ENCODE measurements around the gene RCVRN. TPM values are rescaled to one million over a fixed set of nuclear protein-coding genes. Genes with fewer than 3 reads are reported as not detected.
A peak's percentile ranks its signal among the peaks of the same experiment; 100 is the strongest.

RCVRN gene
- total RNA-seq, 1 donor from 2014 or later = not detected

DNA sequence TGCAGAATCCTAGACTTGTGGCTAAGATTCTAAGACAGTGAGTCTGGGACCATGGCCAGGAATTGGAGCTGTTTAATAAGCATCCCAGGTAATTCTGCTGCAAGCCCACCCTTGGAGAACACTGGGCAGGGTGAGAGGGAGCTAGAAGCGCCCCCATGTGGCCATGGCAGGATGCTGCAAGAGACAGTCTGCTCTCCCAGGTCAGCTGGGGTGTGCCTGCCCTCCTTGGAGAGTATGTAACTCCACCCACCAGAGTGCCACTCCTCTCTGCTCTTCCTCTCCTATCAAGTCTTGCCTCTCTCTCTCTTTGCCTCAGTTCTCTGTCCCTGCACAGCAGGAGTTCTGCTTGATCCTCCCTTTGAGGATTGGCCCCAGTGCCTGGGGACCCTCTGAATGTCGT, 14.9 kb downstream of the RCVRN start:
- no peak overlapping the region for H3K27ac ChIP-seq
- H3K27me3 ChIP-seq (ENCODE audit: low read depth) = no peaks in the 10 kb centered on the region
- no peaks in the 10 kb centered on the region for H3K9me3 ChIP-seq
- ATAC-seq = peak; percentile 62 to 88
- intact Hi-C loops (cut with DNase I) = no loop called here
- TF ChIP-seq, protein P1, sequence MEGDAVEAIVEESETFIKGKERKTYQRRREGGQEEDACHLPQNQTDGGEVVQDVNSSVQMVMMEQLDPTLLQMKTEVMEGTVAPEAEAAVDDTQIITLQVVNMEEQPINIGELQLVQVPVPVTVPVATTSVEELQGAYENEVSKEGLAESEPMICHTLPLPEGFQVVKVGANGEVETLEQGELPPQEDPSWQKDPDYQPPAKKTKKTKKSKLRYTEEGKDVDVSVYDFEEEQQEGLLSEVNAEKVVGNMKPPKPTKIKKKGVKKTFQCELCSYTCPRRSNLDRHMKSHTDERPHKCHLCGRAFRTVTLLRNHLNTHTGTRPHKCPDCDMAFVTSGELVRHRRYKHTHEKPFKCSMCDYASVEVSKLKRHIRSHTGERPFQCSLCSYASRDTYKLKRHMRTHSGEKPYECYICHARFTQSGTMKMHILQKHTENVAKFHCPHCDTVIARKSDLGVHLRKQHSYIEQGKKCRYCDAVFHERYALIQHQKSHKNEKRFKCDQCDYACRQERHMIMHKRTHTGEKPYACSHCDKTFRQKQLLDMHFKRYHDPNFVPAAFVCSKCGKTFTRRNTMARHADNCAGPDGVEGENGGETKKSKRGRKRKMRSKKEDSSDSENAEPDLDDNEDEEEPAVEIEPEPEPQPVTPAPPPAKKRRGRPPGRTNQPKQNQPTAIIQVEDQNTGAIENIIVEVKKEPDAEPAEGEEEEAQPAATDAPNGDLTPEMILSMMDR (IDR thresholded peaks at IDR 0.05) = peak; percentile 57
- no peak overlapping the region for H3K4me3 ChIP-seq
- peak; percentile 61 for DNase-seq
- H3K4me1 ChIP-seq = no peaks in the 10 kb centered on the region
- H3K36me3 ChIP-seq = no peaks in the 10 kb centered on the region

DNA sequence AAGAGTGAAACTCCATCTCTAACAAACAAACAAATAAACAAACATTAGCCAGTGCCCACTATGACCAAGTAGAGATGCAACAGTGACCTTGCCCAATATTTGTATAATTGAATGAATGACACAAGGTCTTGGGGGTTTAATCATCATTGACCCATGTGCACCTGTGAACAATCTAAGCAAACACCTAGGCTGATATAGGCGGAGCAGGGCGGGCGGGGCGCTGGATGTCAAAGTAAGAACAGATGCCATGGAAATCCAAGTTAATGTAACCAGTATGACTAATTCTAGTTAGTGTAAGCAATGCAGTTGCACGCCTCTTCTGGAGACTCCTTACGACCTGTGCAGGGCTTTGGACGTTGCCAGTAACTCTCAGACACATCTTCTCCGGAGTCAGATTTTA, 17.6 kb downstream of the RCVRN start:
- Histone ChIP-seq H3K27ac (no peak overlapping the region), H3K36me3 (no peaks in the 10 kb centered on the region), H3K27me3 (ENCODE audit: low read depth) (no peaks in the 10 kb centered on the region), H3K9me3 (peaks cover 20% of the 10 kb centered on the region), H3K4me3 (no peak overlapping the region), H3K4me1 (no peaks in the 10 kb centered on the region)
- no peak for ATAC-seq
- TF ChIP-seq, protein P1 (IDR thresholded peaks at IDR 0.05) = no peak
- no peak for DNase-seq
- intact Hi-C loops (cut with DNase I) = no loop called here

DNA sequence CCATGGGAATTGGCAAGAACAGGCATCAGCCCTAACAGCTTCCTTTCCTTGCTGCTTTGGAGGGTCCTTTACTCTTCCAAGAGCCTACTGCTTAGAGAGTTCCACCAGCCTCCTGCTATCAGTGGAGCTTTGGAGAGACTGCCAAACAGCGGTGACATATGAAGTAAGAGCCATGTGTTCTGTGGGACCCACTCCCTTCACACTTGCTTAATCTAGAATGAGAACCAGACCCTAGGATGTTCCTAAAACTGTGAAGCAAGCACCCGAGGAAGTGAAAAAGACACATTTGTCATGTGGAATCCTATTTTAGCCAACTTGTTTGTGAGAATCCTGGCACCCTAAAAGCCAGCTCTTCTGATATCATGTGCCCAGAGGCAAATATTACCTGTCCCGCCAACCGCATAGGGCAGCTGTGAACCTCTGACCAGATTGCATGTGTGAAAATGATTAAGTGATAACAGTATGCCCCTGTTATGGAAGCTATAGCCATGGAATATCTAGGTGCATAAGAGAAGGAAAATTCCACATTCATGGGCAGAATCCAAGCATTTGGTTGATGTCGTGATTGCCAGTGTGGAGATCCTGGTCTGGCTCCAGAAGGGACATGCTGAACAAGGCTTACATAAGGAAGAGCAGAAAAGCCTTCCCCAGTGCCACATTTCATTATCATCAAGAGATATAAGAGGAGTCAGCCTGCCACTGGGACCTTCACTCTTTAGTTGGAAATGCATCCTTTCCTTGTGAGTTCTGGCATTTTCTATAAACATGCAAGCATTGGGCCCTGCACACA, 18.7 kb downstream of the RCVRN start:
- TF ChIP-seq, protein P1 (IDR thresholded peaks at IDR 0.05) = no peak
- Histone ChIP-seq H3K9me3 (peaks cover 25% of the 10 kb centered on the region), H3K27me3 (ENCODE audit: low read depth) (no peaks in the 10 kb centered on the region), H3K4me1 (no peaks in the 10 kb centered on the region), H3K36me3 (no peaks in the 10 kb centered on the region), H3K4me3 (no peak overlapping the region), H3K27ac (no peak overlapping the region)
- intact Hi-C loops (cut with DNase I) = no loop called here
- DNase-seq = no peak
- peak; percentile 28 to 50 for ATAC-seq

DNA sequence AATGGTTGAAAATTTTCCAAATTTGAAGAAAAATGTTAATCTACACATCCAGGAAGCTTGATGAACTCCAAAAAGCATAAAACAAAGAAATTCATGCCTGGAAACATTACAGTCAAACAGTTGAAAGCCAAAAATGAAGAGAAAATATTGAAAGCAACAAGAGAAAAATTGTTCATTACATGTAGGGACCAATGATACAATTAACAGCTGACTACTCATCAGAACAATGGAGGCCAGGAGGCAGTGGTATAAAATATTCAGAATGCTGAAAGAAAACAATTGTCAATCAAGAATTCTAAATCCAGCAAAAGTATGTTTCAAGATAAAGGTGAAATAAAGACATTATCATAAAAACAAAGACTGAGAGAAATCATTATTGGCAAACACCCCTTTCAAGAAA, 21.6 kb downstream of the RCVRN start:
- ATAC-seq = no peak
- no peak for DNase-seq
- no peak overlapping the region for H3K4me3 ChIP-seq
- H3K27me3 ChIP-seq (ENCODE audit: low read depth) = no peaks in the 10 kb centered on the region
- peaks cover 25% of the 10 kb centered on the region for H3K9me3 ChIP-seq
- no peaks in the 10 kb centered on the region for H3K4me1 ChIP-seq
- intact Hi-C loops (cut with DNase I) = no loop called here
- no peaks in the 10 kb centered on the region for H3K36me3 ChIP-seq
- H3K27ac ChIP-seq = no peak overlapping the region
- TF ChIP-seq, protein P1 (IDR thresholded peaks at IDR 0.05) = no peak

DNA sequence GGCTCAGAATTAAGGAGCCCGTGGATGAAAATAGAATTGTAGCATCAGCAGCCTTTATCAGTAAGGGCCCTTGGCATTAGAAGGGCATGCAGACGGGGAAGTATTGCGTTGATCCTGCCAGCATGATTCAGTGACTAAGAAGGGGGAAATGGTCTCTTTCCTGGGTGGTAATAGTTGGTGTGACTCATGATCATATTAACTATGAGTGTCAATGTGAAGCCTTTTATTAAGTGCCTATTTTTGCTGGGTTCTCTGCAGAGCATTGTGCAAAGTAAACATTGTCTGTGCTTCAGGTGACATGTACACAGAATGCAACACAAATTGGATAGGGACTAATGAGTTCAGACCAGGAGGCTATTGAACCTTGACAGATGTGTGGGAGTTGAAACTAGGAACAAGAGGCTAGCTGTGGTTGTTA, 24.5 kb downstream of the RCVRN start:
- TF ChIP-seq, protein P1 (IDR thresholded peaks at IDR 0.05) = no peak
- no peaks in the 10 kb centered on the region for H3K36me3 ChIP-seq
- no peak overlapping the region for H3K4me3 ChIP-seq
- peaks cover 25% of the 10 kb centered on the region for H3K9me3 ChIP-seq
- no peaks in the 10 kb centered on the region for H3K27me3 ChIP-seq (ENCODE audit: low read depth)
- DNase-seq (no peak), ATAC-seq (peak; percentile 54 to 78)
- no peak overlapping the region for H3K27ac ChIP-seq
- no peaks in the 10 kb centered on the region for H3K4me1 ChIP-seq
- intact Hi-C loops (cut with DNase I) = no loop called here
